Astrocyte of the cerebellum (primary cell): ENCODE measurements around the gene FUOM.

Experiments used
- DNase-seq: peaks from one replicate; pipeline ENCODE4 v3.0.0-alpha.2; 2011; ENCODE audit warnings: low read depth
- H3K4me3 ChIP-seq: 2 replicates; pipeline ENCODE4 v1.5.1; 2011; ENCODE audit warnings: mild to moderate bottlenecking, low read depth, low read length, moderate library complexity
- in situ Hi-C: cut with HindIII; loops from 2 replicates; pipeline ENCODE4 v1.10.0; 2017; ENCODE audit warnings: low sequenced_read_pairs
- TF ChIP-seq, protein P1 (sequence below): IDR thresholded peaks from 2 replicates; pipeline ENCODE4 v1.5.1; 2012; ENCODE audit warnings: low read length, low read depth, moderate library complexity, mild to moderate bottlenecking; ENCODE audit errors: missing control alignments

FUOM gene

DNA sequence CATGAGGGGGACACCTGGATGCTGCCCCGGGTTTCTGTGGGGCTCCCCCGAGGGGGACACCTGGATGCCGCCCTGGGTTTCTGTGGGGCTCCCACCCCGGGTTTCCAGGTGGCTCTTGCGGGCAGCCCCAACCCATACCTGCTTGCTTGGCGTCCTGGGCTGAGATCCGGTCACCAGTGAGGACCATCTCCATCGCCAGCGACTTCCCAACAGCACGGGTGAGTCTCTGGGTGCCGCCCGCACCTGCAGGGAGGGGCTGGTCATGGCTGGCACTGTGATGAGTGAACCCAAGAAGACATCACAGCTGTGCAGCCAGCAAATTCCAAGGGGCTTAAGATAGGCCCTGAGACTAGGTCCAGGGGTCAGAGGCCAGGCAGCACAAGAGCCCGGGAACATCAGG is 8.9 kb upstream of the FUOM start:
- in situ Hi-C loops: no loop called here
- DNase-seq: no peak
- TF ChIP-seq, protein P1, sequence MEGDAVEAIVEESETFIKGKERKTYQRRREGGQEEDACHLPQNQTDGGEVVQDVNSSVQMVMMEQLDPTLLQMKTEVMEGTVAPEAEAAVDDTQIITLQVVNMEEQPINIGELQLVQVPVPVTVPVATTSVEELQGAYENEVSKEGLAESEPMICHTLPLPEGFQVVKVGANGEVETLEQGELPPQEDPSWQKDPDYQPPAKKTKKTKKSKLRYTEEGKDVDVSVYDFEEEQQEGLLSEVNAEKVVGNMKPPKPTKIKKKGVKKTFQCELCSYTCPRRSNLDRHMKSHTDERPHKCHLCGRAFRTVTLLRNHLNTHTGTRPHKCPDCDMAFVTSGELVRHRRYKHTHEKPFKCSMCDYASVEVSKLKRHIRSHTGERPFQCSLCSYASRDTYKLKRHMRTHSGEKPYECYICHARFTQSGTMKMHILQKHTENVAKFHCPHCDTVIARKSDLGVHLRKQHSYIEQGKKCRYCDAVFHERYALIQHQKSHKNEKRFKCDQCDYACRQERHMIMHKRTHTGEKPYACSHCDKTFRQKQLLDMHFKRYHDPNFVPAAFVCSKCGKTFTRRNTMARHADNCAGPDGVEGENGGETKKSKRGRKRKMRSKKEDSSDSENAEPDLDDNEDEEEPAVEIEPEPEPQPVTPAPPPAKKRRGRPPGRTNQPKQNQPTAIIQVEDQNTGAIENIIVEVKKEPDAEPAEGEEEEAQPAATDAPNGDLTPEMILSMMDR: no peak
- no peak overlapping the region for H3K4me3 ChIP-seq

DNA sequence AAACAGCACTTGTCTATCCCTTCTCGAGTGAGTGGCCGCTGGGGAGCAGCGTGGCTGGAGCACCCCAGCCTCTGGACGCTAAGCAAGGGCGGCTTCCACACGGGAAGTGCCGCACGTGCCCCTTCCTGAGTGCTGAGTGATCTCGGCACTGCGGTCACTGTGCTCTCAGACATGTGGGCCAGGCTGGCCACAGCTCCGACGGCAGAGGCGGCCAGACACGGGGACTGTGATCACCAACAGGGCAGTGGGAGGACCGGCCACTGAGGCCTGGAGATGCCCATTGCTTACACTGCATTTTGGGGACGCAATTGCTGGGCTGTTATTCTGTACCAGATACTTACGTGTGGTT is 8.3 kb upstream of the FUOM start:
- in situ Hi-C loops: no loop called here
- TF ChIP-seq, protein P1: no peak
- H3K4me3 ChIP-seq: no peak overlapping the region
- no peak for DNase-seq

DNA sequence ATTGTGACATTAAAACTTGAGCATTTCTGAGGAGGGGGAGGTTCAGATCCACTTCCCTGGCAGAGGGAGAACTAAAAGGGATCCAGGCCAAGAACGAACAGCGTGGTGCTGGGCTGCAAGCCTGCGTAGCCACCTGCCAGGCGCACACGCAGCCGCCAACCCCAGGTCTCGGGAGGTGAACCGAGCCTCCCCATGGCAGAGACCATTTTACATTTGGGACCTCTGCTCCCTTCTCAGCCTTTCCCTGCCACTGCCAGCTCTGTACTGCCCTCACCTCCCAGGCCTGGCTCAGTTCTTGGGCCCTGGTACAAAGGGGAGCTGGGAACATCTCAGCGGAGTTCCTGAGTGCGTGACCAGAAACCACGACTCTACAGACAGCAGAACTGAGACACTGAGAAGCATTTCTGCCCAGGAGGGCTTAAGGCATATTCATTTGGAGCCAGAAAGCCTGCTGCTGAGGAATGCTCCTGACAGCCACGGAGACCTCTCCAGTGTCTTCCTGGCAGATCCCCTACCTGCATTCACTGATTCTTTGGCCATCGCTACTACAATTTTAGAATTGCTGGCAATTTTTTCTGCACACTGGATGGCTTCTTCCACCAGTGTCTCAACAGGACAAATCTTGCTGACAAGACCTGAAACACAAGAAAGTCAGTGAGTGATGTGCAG is 7.8 kb upstream of the FUOM start:
- no peak overlapping the region for H3K4me3 ChIP-seq
- DNase-seq: no peak
- TF ChIP-seq, protein P1: no peak
- in situ Hi-C loops: no loop called here

DNA sequence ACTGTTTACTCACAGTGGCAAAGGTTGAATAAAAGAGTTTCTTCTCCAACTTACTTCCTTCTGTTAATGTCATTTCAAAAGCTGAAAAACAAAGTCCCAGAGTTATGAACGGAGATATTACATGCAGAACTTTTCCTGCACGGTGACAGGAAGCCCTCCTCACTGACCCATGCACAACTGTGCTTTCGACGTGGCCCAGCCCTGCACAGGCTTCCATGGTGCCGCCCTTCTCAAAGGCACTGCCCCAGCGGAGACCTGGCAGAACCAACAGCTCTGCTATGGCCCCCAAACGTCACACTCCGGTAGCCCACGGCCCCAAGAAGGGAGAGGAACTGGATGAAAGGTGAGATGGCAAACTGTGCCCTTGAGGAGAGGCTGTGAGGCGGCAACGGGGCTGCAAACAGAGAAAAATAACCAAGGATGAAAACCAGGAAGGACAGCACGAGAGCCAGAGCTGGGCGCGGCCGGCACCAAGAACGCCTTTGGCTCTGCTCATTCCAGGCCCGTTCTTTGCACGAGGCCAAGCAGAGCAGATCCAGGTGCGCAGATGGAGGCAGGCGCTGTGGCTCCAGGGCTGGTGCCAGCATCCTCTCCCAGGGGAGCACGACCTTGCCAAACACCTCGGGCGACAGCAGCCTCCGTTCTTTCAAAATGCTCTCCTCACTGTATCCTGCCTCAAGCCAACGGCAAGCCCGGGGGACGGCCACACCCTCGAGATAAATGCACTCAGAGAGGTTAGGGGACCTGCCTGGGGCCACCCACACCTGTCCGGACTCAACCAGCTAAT is 7.0 kb upstream of the FUOM start:
- TF ChIP-seq, protein P1: no peak
- no peak overlapping the region for H3K4me3 ChIP-seq
- no peak for DNase-seq
- in situ Hi-C loops: no loop called here

DNA sequence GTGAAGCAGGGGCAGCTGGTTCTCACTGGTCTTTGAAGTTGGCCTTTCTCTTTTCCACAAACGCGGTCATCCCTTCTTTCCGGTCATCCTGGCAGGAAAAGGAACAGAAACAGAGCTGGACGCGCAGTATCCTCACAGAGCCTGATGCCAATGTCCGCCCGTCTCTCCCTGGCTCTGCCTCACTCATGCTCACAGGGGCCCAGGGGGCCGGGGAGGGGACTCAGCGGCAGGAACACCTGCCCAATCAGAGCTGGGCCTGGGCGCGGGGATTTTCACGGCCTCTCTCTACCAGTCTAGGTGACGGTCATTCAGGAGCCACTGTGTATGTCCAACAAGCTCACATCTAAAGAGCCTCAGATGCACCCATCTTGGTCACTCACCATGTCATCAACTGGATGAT is 5.0 kb upstream of the FUOM start:
- no peak overlapping the region for H3K4me3 ChIP-seq
- TF ChIP-seq, protein P1: no peak
- in situ Hi-C loops: no loop called here
- no peak for DNase-seq

DNA sequence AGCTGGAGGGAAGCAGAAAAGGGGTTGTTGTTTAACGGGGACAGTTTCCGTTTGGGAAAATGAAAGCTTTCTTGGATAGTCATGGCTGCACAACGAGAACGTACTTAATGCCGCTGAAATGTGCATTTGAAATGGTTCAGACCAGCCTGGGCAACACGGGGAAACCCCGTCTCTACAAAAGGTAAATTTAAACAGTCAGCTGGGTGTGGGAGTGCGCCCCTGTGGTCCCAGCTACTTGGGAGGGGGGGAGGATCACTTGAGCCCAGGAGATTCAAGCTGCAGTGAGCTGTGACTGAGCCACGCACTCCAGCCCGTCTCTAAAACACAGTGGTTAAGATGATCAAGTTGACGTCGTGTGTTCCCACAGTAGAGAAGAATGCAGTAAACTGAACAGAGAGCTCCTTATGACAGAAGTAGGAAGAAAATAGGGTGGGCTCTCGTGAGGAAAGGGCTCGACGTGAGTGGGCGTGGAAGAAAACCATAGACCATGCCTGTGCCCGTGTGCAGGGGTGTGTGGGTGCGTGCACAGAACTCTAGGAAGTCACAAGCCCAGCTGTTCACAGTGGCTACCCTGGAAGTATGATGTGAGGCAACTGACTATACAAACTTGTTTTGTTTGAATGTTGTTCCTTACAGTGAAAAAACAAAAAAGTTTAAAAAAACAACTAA is 4.1 kb upstream of the FUOM start:
- in situ Hi-C loops: no loop called here
- TF ChIP-seq, protein P1: no peak
- DNase-seq: no peak
- H3K4me3 ChIP-seq: no peak overlapping the region
